GM21515 (cell line): ENCODE results near the gene PMVK.

ENCODE experiments used
- ATAC-seq: cut with Tn5 transposase; IDR thresholded peaks from one replicate; pipeline ENCODE4 v1.9.1; 2021; ENCODE audit not compliant: unreplicated experiment

Gene PMVK

DNA sequence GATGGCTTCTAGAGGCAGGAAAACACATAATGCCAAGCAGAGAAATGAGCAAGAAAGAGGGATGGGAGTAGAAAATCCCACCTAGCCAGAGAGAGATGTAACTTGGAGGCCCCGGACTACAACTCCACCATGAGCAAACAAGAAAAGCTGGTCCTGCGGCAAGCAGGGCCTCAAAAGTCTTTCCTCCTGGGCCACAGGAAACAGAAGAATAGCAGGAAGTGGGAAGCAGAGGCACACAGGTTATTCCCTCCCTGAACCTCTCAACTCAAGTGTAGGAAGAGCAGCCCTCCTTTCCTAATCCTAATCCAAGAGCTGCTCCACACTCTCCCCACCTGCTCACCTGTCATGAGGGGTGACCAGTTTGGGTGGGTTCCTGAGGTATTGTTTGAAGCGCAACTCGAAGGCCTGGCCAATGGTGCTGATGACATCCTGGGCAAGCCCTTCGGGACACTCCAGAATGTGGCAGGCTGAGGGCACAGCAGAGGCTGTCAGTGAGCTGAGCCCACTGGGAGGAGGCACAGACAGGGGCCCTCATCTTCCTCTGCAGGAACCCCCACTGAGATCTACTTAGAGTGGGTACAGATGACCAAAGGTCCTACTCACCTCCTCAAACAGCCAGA is 30.9 kb upstream of the PMVK start:
- ATAC-seq = no peak

DNA sequence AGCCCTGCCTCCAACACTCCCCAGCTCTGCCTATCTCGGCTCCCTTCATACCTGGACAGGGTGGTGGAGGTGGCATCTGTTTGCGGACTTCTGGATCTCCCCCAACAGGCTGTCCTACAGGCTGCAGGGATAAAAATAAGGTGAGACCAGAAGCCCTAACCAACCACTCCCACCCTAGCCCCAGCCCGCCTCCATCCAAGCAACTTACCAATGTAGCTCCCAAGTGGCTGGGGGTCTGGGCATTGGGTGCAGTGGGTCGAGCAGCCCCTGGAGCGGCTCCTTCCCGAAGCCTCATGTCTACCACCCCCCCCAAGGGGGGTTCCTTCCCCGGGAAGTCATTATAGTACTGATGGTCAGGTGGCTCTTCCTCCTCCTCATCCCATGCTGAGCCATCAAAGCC is 29.6 kb upstream of the PMVK start:
- ATAC-seq = no peak

DNA sequence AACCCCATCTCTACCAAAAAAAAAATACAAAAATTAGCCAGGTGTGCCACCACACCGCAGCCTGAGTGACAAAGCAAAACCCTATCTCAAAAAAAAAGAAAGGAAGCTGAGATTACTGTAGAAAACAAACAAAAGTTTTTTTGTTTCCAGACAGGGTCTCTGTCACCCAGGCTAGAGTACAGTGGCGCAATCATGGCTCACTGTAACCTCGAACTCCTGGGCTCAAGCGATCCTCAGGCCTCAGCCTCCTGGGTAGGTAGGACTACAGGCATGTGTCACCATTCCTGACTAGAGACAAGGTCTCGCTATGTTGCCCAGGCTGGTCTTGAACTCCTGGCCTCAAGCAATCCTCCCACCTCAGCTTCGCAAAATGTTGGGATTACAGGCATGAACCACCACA is 27.8 kb upstream of the PMVK start:
- no peak for ATAC-seq

DNA sequence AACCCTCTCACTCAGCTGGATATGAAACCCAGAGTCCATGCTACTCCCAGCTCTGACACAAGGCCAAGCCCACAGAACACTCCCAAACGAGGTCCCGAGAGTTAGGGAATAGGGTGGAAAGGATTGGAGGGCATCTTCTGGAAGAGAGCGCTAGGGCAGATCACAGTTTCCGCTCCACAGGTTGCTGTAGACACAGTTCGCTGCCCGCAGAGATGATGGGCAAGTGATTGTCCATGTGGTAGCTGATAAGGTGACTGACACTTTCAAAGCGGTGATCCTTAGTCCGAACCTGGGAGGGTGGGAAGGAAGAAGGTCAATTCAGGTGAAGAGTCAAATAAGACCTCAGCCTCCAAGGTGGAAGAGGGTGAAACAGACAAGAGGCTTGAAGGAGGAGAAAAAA is 27.1 kb upstream of the PMVK start:
- no peak for ATAC-seq

DNA sequence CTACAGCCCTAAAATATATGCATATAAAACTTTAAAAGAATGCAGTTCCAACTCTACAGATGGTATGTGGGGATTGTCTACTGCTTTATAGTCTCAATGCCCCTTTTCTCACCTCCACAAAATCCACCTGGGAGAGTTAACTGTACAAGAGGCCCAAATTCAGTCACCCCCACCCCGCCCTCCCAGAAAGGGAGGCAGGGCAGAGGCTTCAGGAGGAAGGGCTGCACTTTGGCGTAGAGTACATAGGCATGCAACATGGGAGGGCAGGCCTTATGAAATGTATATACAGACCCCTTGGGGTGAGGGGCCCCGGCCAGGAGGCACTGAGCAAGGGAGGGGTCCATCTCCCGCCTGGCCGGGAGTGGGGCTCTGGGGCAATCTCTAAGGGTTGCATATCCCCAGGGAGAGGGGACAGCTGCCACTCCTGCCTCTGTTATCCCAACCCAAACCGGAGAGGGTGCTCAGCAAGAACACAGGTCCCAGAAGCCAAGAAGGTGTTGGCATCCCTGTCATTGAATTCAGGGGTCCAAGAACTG is 26.3 kb upstream of the PMVK start:
- ATAC-seq = no peak

DNA sequence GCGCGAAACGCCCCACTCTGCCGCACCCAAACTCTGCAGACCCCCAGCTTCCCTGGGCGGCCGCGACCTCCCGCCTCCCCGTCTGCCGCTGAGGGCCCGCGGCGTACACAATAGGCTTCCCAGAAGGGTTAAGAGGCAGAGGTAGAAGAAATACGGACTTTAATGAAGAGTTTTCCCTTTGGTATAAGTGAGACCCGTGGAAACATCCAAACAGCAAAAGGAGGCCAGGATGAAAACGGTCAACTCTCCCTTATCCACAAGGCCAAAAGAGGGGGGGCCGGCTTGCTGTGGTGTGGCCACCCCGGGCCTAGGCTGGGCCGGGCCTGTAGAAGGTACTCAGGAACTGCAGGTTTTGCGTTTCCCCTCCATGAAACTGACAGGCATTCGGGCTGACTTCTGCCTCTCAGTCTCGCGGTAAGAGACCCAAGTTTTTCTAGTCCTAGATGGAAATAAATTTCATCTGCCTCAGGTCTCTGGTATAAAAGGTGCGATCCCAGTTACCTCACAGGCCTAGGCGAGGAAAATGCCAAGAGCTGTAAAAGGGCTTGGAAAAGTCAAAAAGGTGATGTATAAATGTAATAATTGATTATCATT is 25.7 kb upstream of the PMVK start:
- no peak for ATAC-seq

DNA sequence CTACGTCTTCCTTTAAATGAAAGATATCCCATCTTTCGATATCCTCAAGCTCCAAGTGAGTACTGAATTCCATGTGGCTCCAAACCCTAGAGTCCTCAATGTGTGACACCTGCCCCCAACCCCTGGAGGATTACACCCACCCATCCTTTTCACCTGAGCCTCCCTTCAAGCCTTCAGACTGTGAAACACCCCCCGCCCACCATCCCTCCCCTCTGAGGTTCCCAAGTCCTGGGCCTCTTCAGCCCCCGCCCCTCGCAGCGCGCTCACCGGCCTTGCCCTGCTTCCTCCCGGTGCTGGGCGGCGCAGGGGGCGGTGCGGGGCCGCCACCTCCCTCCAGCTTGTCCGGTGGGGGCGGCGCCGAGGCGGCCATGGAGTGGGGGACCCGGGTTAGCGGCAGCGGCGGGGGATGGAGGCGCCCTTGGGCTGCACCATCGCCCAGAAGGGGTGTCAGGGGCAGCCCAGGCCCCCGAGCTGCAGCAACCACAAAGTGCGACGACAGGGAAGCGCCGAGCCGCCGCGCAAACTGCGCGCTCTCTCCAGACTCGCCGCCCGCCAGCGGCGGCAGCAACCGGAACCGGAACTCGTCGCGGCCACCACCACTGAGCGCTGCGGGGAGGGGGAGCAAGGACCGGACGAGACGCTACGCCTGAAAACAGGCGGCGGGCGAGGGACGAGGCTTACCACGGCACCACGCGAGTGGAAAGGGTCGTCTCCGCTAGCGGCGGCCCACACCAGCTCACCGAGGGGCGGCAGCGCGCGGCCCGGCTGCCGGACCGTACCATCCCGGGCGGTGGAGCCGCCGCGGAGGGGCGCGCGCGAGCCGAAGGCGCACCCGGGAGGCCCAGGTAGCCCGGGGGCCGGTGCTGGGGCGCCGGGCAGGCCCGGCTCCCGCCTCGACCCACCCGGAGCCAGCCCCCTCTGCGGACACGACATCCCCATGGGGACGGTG is 25.0 kb upstream of the PMVK start, which contains the start of gene PYGO2:
PYGO2 (minus strand) TSS at position 576 of the 949 bp plus-strand sequence; CDS start at position 370, 206 bp downstream.
- peak; percentile 54 for ATAC-seq

DNA sequence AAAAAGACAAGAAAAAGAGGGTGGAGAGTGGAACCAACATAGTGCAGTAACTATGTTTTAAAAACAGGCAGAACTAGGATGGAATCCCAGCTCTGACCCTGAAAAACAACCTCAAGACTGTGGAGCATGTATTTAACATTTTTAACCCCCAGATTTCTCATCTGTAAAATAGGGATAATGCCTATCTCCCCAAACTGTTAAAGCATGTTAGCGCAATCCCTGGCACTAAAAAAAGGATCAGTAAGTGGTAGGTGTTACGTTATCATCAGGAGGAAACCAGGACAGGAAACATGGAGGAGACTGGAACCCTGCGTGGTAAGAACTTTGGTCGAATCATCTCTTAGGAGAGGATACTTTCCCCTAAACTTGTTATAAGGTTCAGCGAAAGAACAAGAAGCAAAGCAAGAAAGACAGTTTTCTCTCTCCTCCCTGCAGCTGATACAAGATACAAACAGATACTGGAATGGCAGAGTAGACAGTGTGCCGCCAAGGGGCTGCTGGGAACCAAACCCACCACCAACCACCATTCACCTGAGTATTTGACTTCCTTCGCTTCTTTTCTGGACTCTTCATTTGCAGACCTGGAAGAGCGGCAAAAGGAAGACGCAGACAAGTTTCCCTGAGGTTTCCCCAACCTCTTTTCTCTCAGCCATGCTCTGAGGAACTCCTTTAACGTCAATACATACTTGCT is 24.1 kb upstream of the PMVK start:
- ATAC-seq = no peak

DNA sequence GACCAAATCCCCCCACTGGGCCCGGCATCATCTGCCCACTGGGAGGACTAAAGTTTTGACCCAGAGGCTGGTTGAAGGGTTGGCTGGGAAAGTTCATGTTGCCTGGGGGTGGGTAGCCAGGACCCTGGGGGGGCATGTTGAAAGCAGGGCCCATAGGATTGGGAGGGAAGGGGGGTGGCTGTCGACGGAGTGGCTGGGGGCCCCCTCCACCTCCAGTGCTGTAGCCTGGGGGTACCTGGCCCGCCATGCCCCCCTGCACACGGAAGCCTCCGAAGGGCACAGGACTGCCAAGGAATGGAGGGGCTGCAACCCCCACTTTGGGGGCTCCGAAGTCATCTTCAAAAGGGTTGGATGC is 22.9 kb upstream of the PMVK start:
- no peak for ATAC-seq

DNA sequence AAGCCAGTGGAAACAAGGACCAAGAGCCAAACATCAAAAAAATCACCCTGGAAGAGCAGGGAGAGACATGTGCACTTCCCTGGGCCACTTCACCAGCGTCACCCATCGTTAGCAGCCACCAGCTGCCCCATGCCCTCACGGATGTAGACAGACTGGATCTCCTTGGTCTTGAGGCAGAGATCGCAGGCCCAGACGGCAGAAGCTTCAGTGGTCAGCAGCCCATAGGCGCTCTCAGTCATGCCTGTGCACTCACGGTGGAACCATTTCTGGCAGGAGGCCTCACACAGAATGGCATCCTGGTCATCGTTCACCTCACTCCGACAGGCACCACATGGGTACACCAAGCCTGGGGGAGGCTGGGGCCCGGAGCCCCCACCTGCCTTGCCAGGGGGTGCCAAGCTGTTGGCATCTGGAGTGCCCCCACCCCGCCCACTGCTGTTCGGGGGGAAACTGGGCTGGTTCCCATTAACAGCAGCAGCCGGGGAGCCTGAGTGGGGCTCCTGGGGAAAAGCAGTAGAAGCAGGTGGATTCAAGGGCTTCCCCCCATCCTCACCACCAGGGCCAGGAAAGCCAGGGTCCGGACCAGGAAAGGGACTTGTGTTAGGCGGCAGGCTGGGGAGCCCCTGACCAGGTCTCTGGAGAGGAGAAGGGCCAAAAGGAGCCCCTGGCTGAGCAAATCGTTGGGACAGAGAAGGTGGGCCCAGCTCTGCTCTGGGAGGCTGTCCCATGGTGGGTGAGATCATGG is 22.3 kb upstream of the PMVK start:
- no peak for ATAC-seq

DNA sequence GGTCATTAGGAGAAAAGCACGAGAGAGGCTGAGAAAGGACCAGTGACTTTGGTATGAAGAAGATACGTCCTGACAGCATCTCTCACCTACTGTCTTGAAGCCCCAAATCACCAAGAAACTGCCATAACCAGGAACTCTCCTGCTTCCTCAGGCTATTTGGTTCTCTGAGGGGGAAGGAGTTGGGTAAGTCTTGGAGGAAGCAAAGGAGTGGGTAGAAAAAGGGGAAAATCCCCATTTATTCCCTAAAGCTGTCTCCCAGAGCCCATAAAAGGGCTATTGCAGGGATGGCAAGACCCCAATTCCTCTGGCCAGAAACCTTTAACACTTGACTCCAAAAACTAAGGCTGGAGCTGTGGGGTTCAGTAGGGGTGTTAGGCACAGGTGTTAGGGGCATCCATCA is 21.5 kb upstream of the PMVK start:
- ATAC-seq = no peak

DNA sequence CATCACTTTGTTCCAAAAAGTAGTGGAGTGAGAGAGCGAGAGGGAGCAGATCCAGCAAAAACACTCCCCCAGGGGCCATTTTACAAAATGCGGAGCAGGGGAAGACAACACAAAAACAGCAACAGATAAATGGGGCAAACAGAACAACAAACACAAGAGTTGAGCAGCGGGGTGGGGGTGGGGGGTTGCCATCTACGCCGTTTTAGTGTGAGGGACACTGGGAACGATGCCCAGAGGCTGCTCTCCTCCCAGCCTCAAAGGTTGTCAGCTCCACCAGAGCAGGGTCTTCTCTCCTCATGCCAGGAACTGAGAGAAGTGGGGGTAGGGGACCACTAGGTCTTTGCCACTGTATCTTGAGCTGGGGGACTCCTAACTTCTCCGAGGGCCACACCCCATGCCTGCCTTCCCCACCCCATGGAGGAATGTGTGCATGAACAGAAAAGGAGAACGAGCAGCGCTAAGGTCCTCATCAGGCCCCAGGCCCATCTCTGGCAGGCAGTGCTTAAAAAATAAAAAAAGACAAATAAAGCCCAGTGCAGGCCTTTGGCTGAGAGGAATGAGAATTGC is 20.7 kb upstream of the PMVK start:
- ATAC-seq = no peak

DNA sequence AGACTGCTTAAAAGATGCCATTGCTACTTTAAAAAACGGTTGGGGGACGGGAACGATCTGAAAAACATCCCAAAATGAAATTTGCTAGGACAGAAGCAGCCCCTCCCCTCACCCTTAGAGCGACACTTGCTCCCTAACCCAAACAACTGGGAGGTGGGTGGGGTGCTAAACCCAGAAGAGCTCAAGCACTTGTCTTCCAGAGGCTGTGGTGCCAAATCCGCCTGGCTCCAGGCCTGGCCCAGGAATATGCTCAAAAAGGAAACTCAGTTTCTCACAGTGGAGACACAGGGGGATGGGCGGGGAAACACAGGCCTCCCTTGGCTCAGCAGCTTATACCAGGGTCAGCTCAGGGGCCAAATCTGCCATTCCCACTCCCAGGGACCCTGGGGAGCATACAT is 20.0 kb upstream of the PMVK start:
- ATAC-seq = no peak

DNA sequence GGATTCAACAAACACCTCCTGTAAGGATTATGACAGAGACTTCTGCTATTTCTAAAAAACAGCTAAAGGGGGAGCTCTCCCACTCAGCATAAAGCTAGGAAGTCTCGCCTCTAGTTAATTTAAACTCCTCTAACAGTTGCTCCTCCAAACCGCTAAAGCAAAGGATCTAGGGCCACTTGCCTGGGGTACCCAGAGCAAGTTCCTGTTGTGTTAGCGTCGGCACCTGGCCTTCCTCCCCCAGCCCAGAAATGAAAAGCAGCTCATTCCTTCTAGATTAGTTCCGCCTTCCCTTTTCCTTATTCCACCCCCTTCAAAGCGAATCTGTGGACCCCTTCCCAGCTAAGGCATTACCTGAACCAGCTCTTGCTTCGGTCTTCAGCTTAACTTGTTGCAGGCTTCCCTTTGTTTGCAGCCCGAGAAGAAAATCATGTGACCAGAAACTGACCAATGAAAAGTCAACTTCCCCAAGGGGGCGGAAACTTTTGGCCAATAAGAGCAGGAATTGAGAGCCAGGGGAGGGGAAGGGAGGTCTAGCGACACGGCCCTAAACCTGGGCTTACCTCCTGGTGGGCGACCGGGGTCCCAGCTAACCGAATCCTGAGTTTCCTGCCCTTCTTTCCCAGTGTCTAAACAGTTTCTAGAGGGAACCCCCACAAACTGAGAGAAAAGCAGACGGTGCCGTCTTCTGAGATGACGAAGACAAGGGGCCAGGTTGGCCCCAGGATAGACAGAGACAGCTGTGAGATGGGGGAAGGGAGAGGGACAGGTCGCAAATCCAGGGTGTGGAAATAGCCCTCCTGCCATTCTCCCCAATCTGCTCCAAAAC is 19.4 kb upstream of the PMVK start, which contains the start of gene PBXIP1:
PBXIP1 (minus strand) TSS at position 382 of the 826 bp plus-strand sequence. CDS start 2,378 bp downstream, outside the sequence.
- ATAC-seq = peak; percentile 50

DNA sequence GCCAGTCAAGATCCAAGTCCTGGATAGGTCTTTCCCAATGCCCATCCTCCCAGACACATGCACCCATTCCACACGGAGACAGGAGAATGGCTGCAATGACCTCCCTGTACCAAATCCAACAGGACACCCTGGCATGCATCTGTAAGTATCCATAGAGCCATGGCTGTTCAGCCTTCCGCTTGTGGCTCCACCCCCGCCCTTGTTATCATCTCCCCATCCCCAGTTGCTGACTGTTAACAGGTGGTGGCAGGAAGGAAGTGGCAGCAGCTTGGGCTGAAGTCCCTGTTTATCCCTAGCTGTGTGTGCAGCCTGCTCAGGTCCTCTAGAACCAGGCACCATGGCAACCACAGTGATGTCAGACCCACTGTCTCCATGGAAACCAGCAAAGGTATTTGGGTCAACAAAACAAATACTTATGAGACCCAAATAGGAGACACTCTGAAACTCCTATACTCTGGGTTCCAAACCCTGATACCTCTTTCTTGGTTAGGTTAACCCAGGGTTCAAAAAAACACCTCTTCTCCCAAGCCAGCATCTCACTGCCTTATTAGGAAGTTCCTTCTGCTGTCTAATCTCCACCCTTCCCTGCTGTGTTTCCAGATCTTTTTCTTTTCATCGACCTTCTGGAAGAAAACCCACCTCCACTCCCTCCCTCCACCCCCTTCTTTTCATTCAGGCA is 18.7 kb upstream of the PMVK start:
- no peak for ATAC-seq

DNA sequence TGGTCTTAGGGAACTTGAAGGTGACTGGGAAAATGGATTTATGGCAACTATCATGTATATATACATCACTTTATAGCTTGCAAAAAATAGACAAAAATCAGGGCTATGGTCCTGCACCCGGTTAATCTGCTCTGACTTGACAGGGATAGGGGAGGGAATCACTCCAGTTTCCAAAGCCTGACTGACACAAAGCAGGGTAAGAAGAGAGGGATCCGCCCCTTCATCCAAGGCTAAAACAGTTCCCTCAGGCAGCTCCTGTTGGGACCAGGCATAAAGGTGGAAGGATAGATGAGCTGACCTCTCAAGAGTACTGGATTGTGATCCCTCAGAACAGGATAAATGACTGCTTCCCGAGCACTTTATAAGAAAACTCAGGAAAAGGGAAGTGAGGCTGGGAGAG is 18.0 kb upstream of the PMVK start:
- no peak for ATAC-seq

DNA sequence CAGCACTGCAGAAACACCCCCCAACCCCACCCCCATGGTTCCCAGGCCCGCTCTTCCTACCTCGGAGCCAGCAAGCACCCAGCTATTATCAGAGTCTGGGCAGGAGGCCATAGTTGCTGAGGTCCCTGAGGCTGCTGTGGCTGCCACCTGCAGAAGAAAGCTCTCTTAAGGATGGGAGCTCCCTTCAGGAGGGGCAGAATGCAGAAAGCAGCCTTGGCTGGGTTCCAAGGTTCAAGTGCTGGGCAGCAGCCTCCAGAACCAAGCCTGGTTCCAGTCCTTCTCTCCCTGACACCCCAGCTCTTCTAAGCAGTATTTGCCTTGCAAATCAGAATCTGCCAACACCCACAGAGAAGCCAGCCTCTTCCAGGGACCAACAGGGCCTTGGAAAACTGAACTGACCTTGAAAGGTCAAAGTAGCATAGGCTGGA is 17.1 kb upstream of the PMVK start:
- ATAC-seq = no peak

DNA sequence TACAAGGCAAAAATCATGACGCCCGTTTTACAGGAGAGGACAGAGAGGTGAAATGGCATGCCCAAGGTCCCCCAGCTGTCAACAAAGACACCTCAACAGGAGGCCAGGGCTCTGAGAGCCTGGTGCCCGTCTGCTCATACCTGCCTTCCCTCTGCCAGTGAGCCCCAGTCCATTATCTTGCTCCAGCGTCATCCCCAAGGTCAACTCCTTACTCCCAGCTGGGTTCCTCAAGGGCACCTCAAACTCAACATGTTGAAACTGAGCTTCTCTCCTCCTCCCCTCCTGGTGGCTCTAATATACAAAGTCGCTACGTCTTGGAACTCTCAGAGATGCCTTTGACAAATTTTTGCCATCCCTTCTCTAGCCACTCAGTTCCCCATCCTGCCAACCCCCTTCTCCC is 16.1 kb upstream of the PMVK start:
- ATAC-seq = no peak
